ENCODE data around the gene MAD1L1. TPM values are rescaled to one million over a fixed set of nuclear protein-coding genes. Genes with fewer than 3 reads are reported as not detected.

Gene MAD1L1
- total RNA-seq, 1 experiment from 2014 or later, result 43.8 TPM

DNA sequence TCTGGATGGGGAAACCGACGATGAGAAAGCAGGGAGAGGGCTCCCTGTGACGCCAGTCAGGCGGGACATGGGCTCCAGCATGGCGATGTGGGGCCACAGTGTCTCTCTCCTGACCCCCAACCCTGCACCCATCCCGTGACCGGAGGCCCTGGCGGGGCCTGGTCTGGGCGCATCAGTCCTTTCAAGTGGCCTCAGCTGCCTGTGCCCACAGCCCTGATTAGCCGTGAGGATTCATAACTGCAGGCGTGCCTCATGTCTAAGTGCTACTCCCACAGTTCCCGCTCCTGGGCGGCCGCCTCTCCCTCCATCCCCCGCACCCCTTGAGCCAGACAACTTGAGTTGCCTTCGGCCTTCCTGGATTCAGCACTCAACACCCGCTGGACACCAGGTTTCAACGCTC lies 321.9 kb downstream of the MAD1L1 start:
- TF ChIP-seq, protein P1, sequence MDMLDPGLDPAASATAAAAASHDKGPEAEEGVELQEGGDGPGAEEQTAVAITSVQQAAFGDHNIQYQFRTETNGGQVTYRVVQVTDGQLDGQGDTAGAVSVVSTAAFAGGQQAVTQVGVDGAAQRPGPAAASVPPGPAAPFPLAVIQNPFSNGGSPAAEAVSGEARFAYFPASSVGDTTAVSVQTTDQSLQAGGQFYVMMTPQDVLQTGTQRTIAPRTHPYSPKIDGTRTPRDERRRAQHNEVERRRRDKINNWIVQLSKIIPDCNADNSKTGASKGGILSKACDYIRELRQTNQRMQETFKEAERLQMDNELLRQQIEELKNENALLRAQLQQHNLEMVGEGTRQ (CRISPR knock-in tag; IDR thresholded peaks at IDR 0.05), result no peak
- no peak for TF ChIP-seq NFE2L1 (CRISPR knock-in tag; IDR thresholded peaks at IDR 0.05)
- TF ChIP-seq, protein P2, sequence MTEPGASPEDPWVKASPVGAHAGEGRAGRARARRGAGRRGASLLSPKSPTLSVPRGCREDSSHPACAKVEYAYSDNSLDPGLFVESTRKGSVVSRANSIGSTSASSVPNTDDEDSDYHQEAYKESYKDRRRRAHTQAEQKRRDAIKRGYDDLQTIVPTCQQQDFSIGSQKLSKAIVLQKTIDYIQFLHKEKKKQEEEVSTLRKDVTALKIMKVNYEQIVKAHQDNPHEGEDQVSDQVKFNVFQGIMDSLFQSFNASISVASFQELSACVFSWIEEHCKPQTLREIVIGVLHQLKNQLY (CRISPR knock-in tag; IDR thresholded peaks at IDR 0.05), result no peak
- TF ChIP-seq, protein P3, sequence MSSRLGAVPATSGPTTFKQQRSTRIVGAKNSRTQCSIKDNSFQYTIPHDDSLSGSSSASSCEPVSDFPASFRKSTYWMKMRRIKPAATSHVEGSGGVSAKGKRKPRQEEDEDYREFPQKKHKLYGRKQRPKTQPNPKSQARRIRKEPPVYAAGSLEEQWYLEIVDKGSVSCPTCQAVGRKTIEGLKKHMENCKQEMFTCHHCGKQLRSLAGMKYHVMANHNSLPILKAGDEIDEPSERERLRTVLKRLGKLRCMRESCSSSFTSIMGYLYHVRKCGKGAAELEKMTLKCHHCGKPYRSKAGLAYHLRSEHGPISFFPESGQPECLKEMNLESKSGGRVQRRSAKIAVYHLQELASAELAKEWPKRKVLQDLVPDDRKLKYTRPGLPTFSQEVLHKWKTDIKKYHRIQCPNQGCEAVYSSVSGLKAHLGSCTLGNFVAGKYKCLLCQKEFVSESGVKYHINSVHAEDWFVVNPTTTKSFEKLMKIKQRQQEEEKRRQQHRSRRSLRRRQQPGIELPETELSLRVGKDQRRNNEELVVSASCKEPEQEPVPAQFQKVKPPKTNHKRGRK (CRISPR knock-in tag; IDR thresholded peaks at IDR 0.05; ENCODE audit: borderline replicate concordance), result no peak
- TF ChIP-seq, protein P4, sequence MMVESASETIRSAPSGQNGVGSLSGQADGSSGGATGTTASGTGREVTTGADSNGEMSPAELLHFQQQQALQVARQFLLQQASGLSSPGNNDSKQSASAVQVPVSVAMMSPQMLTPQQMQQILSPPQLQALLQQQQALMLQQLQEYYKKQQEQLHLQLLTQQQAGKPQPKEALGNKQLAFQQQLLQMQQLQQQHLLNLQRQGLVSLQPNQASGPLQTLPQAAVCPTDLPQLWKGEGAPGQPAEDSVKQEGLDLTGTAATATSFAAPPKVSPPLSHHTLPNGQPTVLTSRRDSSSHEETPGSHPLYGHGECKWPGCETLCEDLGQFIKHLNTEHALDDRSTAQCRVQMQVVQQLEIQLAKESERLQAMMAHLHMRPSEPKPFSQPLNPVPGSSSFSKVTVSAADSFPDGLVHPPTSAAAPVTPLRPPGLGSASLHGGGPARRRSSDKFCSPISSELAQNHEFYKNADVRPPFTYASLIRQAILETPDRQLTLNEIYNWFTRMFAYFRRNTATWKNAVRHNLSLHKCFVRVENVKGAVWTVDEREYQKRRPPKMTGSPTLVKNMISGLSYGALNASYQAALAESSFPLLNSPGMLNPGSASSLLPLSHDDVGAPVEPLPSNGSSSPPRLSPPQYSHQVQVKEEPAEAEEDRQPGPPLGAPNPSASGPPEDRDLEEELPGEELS (CRISPR knock-in tag; IDR thresholded peaks at IDR 0.05), result no peak
- no peak for TF ChIP-seq ZNF232 (CRISPR knock-in tag; IDR thresholded peaks at IDR 0.05)
- no peak for TF ChIP-seq RORB (CRISPR knock-in tag; IDR thresholded peaks at IDR 0.05)
- TF ChIP-seq ZNF423 (CRISPR knock-in tag; IDR thresholded peaks at IDR 0.05), result no peak
- TF ChIP-seq, protein P5, sequence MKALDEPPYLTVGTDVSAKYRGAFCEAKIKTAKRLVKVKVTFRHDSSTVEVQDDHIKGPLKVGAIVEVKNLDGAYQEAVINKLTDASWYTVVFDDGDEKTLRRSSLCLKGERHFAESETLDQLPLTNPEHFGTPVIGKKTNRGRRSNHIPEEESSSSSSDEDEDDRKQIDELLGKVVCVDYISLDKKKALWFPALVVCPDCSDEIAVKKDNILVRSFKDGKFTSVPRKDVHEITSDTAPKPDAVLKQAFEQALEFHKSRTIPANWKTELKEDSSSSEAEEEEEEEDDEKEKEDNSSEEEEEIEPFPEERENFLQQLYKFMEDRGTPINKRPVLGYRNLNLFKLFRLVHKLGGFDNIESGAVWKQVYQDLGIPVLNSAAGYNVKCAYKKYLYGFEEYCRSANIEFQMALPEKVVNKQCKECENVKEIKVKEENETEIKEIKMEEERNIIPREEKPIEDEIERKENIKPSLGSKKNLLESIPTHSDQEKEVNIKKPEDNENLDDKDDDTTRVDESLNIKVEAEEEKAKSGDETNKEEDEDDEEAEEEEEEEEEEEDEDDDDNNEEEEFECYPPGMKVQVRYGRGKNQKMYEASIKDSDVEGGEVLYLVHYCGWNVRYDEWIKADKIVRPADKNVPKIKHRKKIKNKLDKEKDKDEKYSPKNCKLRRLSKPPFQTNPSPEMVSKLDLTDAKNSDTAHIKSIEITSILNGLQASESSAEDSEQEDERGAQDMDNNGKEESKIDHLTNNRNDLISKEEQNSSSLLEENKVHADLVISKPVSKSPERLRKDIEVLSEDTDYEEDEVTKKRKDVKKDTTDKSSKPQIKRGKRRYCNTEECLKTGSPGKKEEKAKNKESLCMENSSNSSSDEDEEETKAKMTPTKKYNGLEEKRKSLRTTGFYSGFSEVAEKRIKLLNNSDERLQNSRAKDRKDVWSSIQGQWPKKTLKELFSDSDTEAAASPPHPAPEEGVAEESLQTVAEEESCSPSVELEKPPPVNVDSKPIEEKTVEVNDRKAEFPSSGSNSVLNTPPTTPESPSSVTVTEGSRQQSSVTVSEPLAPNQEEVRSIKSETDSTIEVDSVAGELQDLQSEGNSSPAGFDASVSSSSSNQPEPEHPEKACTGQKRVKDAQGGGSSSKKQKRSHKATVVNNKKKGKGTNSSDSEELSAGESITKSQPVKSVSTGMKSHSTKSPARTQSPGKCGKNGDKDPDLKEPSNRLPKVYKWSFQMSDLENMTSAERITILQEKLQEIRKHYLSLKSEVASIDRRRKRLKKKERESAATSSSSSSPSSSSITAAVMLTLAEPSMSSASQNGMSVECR (CRISPR knock-in tag; IDR thresholded peaks at IDR 0.05; ENCODE audit: borderline replicate concordance), result no peak
- TF ChIP-seq ELF4 (CRISPR knock-in tag; IDR thresholded peaks at IDR 0.05; ENCODE audit: low read depth), result no peak
- no peak for TF ChIP-seq JAZF1 (CRISPR knock-in tag; IDR thresholded peaks at IDR 0.05)
- no peak for TF ChIP-seq CREM (CRISPR knock-in tag; IDR thresholded peaks at IDR 0.05)
- TF ChIP-seq, protein P6, sequence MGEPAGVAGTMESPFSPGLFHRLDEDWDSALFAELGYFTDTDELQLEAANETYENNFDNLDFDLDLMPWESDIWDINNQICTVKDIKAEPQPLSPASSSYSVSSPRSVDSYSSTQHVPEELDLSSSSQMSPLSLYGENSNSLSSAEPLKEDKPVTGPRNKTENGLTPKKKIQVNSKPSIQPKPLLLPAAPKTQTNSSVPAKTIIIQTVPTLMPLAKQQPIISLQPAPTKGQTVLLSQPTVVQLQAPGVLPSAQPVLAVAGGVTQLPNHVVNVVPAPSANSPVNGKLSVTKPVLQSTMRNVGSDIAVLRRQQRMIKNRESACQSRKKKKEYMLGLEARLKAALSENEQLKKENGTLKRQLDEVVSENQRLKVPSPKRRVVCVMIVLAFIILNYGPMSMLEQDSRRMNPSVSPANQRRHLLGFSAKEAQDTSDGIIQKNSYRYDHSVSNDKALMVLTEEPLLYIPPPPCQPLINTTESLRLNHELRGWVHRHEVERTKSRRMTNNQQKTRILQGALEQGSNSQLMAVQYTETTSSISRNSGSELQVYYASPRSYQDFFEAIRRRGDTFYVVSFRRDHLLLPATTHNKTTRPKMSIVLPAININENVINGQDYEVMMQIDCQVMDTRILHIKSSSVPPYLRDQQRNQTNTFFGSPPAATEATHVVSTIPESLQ (CRISPR knock-in tag; IDR thresholded peaks at IDR 0.05), result no peak
- no peak for TF ChIP-seq ETV6 (CRISPR knock-in tag; IDR thresholded peaks at IDR 0.05)
- TF ChIP-seq, protein P7, sequence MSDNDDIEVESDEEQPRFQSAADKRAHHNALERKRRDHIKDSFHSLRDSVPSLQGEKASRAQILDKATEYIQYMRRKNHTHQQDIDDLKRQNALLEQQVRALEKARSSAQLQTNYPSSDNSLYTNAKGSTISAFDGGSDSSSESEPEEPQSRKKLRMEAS (CRISPR knock-in tag; IDR thresholded peaks at IDR 0.05), result no peak
- no peak for TF ChIP-seq ZNF121 (CRISPR knock-in tag; IDR thresholded peaks at IDR 0.05)
- TF ChIP-seq, protein P8, sequence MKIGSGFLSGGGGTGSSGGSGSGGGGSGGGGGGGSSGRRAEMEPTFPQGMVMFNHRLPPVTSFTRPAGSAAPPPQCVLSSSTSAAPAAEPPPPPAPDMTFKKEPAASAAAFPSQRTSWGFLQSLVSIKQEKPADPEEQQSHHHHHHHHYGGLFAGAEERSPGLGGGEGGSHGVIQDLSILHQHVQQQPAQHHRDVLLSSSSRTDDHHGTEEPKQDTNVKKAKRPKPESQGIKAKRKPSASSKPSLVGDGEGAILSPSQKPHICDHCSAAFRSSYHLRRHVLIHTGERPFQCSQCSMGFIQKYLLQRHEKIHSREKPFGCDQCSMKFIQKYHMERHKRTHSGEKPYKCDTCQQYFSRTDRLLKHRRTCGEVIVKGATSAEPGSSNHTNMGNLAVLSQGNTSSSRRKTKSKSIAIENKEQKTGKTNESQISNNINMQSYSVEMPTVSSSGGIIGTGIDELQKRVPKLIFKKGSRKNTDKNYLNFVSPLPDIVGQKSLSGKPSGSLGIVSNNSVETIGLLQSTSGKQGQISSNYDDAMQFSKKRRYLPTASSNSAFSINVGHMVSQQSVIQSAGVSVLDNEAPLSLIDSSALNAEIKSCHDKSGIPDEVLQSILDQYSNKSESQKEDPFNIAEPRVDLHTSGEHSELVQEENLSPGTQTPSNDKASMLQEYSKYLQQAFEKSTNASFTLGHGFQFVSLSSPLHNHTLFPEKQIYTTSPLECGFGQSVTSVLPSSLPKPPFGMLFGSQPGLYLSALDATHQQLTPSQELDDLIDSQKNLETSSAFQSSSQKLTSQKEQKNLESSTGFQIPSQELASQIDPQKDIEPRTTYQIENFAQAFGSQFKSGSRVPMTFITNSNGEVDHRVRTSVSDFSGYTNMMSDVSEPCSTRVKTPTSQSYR (CRISPR knock-in tag; IDR thresholded peaks at IDR 0.05), result no peak
- no peak for TF ChIP-seq CBFB (CRISPR knock-in tag; IDR thresholded peaks at IDR 0.05; ENCODE audit: low read depth)
- no peak for TF ChIP-seq ESRRA (CRISPR knock-in tag; IDR thresholded peaks at IDR 0.05; ENCODE audit: borderline replicate concordance)
- TF ChIP-seq, protein P9, sequence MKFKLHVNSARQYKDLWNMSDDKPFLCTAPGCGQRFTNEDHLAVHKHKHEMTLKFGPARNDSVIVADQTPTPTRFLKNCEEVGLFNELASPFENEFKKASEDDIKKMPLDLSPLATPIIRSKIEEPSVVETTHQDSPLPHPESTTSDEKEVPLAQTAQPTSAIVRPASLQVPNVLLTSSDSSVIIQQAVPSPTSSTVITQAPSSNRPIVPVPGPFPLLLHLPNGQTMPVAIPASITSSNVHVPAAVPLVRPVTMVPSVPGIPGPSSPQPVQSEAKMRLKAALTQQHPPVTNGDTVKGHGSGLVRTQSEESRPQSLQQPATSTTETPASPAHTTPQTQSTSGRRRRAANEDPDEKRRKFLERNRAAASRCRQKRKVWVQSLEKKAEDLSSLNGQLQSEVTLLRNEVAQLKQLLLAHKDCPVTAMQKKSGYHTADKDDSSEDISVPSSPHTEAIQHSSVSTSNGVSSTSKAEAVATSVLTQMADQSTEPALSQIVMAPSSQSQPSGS (CRISPR knock-in tag; IDR thresholded peaks at IDR 0.05; ENCODE audit: borderline replicate concordance, low read depth), result no peak
- no peak for DNase-seq (ENCODE audit: low spot score)
- no peaks in the 10 kb centered on the region for H3K4me1 Mint-ChIP-seq
- POLR2A ChIA-PET, result no interaction called here
- no peaks in the 10 kb centered on the region for H3K36me3 Mint-ChIP-seq
- H3K9me3 Mint-ChIP-seq, result no peaks in the 10 kb centered on the region
- H3K27ac Mint-ChIP-seq, result peak overlapping the region; percentile 66; the same call in 1 of the 2 replicates
- no peaks in the 10 kb centered on the region for H3K27me3 Mint-ChIP-seq (ENCODE audit: low read depth)
- no peak overlapping the region for H3K4me3 Mint-ChIP-seq
- CTCF ChIA-PET, result no interaction called here
- no peak for ATAC-seq
